Spleen (tissue), 11 donors: Measurements from ENCODE around the gene ERICH2. TPM values are rescaled to one million over a fixed set of nuclear protein-coding genes. Genes with fewer than 3 reads are reported as not detected.

Source experiments
- DNase-seq: peaks from one replicate; pipeline ENCODE4 v3.0.0-alpha.2; 2020
- H3K27ac ChIP-seq, 8 donors: fragments of 200-600 bp; sonication (generic) in 7 of 8; 1 replicate in 4 of 8; 2 replicates in 4 of 8; pipeline versions ENCODE4 v1.5.0 to v1.8.0; 2016 to 2021; ENCODE audit warnings: inconsistent platforms in 4 of 8, mild to moderate bottlenecking in 4 of 8, moderate library complexity in 1 of 8
- H3K27me3 ChIP-seq, 7 donors: fragments of 200-600 bp; sonication (generic) in 6 of 7; replicated peaks in 1 of 7; 1 replicate in 4 of 7; 2 replicates in 3 of 7; pipeline versions ENCODE4 v1.5.0 to v1.8.0; 2016 to 2021; ENCODE audit warnings: inconsistent platforms in 3 of 7, mild to moderate bottlenecking in 1 of 7
- H3K36me3 ChIP-seq, 6 donors: fragments of 200-600 bp; sonication (generic) in 5 of 6; 1 replicate in 4 of 6; 2 replicates in 2 of 6; pipeline versions ENCODE4 v1.5.0 to v1.8.0; 2016 to 2021; ENCODE audit warnings: inconsistent platforms in 2 of 6
- H3K4me1 ChIP-seq, 6 donors: fragments of 200-600 bp; sonication (generic) in 5 of 6; 1 replicate in 3 of 6; 2 replicates in 3 of 6; pipeline versions ENCODE4 v1.5.0 to v1.8.0; 2016 to 2021; ENCODE audit warnings: inconsistent platforms in 3 of 6
- H3K4me3 ChIP-seq, 8 donors: fragments of 200-600 bp; sonication (generic) in 7 of 8; 1 replicate in 4 of 8; 2 replicates in 4 of 8; pipeline versions ENCODE4 v1.5.0 to v1.8.0; 2016 to 2021; ENCODE audit warnings: inconsistent platforms in 4 of 8, mild to moderate bottlenecking in 4 of 8, moderate library complexity in 2 of 8
- H3K9me3 ChIP-seq, 8 donors: fragments of 200-600 bp; sonication (generic) in 7 of 8; 1 replicate in 4 of 8; 2 replicates in 4 of 8; pipeline versions ENCODE4 v1.5.0 to v1.8.0; 2016 to 2021; ENCODE audit warnings: inconsistent platforms in 4 of 8
- POLR2A ChIP-seq, 3 donors: fragments of 450-650 bp; IDR thresholded peaks; one replicate each; pipeline ENCODE4 v1.5.1; 2017; ENCODE audit warnings: antibody characterized with exemption in 3 of 3, mild to moderate bottlenecking in 1 of 3
- POLR2AphosphoS5 ChIP-seq, 3 donors: sonication (generic); formaldehyde crosslinking; IDR thresholded peaks; one replicate each; pipeline ENCODE4 v1.5.1; 2017; ENCODE audit warnings: antibody characterized with exemption in 3 of 3
- WGBS, 5 donors: extraction: QIAGEN DNeasy Blood & Tissue Kit in 3 of 5; methylation state at CpG; one replicate each; pipeline versions ENCODE4 v1.1.5 to v1.1.7; 2013 to 2018; 5-methylcytosine and 5-hydroxymethylcytosine counted together
- intact Hi-C: fragments of 100-400 bp; cut with DNase I; formaldehyde crosslinking; loops from one replicate; pipeline ENCODE4 v1.15.0; 2023; ENCODE audit warnings: low total_unique reads
- polyA plus RNA-seq, 3 donors: library from polyadenylated mRNA; stranded (reverse); fragments of 200-250 nt; gene quantifications; one replicate each; pipeline ENCODE4 v1.2.1, GENCODE V29; 2013
- total RNA-seq, 7 donors: library from RNA; depleted of rRNA in 3 of 7; stranded (reverse); fragments of >200 nt in 3 of 7; fragmentation: NEBNext Ultra II Directional in 4 of 7; extraction: Animal tissue kit (Norgen Biotek cat#: 25700) in 4 of 7; gene quantifications; one replicate each; pipeline versions ENCODE4 v1.1.0 to v1.2.1, GENCODE V29; 2016 to 2021
- TF ChIP-seq, protein P1 (sequence below), 11 experiments: fragments of 200-600 bp in 7 of 11; fragments of 450-650 bp in 4 of 11; sonication (generic) in 4 of 11; IDR thresholded peaks in 8 of 11; conservative IDR thresholded peaks in 3 of 11; 1 replicate in 7 of 11; 2 replicates in 4 of 11; pipeline versions ENCODE4 v1.4.0 to v1.8.0; 2016 to 2021; ENCODE audit warnings: antibody characterized with exemption in 11 of 11, inconsistent platforms in 4 of 11, mild to moderate bottlenecking in 1 of 11
- donor health status: healthy with polysubstance abuse.
- donor health status: DM: no; HTN: no; CAD: no; lungs with moderate emphysema.
- donor health status: DM: no; HTN: no; CAD: no.
- donor health status: Bipolar disorder and iron deficiency.
- donor health status: healthy.
- donor health status: DM: no; HTN: no; CAD: no.
- donor health status: DM: yes; HTN: yes; CAD: no.

Gene ERICH2
- total and polyA plus RNA-seq, 10 donors: 0.14 TPM; not detected in 9

DNA sequence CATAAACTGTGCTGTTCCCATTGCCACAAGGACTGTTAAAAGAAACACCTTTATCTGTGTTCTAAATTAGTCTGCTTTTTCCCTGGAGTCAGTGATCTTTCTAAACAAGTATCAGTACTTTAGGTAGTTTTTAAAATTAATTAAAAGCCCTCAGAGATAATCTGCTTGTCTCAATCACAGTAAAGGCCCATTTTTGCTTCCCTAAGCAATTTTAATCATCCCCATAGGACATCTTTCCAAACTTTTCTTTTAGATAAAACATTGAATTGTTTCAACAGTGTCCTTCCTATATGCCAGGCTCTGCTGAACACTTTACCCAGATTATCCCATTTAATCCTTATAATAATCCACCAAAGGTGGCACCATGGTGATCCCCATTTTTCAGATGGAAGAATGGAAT, 3.9 kb downstream of the ERICH2 start:
- no peaks in the 10 kb centered on the region for H3K36me3 ChIP-seq
- H3K9me3 ChIP-seq: no peaks in the 10 kb centered on the region
- no peak overlapping the region for H3K4me3 ChIP-seq
- H3K27me3 ChIP-seq: peaks cover 0 to 59% (median 12%) of the 10 kb centered on the region in 7 donors
- H3K27ac ChIP-seq: no peak overlapping the region
- no peak for TF ChIP-seq POLR2AphosphoS5 (IDR thresholded peaks at IDR 0.05)
- TF ChIP-seq POLR2A (IDR thresholded peaks at IDR 0.05): no peak
- TF ChIP-seq, protein P1, sequence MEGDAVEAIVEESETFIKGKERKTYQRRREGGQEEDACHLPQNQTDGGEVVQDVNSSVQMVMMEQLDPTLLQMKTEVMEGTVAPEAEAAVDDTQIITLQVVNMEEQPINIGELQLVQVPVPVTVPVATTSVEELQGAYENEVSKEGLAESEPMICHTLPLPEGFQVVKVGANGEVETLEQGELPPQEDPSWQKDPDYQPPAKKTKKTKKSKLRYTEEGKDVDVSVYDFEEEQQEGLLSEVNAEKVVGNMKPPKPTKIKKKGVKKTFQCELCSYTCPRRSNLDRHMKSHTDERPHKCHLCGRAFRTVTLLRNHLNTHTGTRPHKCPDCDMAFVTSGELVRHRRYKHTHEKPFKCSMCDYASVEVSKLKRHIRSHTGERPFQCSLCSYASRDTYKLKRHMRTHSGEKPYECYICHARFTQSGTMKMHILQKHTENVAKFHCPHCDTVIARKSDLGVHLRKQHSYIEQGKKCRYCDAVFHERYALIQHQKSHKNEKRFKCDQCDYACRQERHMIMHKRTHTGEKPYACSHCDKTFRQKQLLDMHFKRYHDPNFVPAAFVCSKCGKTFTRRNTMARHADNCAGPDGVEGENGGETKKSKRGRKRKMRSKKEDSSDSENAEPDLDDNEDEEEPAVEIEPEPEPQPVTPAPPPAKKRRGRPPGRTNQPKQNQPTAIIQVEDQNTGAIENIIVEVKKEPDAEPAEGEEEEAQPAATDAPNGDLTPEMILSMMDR (IDR thresholded peaks at IDR 0.05 in 8 of 11, conservative IDR thresholded peaks at IDR 0.05 in 3 of 11): no peak
- H3K4me1 ChIP-seq: peaks cover 0 to 21% (median 16%) of the 10 kb centered on the region in 6 donors
- no peak for DNase-seq
- intact Hi-C loops: no loop called here

DNA sequence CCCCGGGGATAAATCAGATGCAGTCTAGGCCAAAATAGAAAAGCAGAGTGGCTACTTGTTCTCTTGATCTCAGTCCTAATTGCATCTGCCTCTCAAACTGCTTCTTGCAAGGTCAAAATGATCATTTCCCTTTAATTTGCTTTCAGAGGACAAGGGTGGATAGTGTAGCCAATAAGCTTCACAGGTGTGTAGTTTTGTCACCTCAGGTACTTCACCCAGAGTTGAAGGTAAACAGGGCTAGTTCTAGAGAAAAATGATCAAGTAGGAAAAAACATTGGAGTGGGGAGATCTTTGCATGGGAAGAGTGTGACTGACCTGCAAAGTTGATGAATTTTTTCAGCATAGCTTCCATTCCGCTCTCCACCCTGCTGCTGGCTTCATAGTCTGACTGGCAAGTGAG, 8.7 kb downstream of the ERICH2 start:
- no peak overlapping the region for H3K4me3 ChIP-seq
- peaks cover 0 to 34% (median 4%) of the 10 kb centered on the region in 7 donors for H3K27me3 ChIP-seq
- no peaks in the 10 kb centered on the region for H3K9me3 ChIP-seq
- H3K36me3 ChIP-seq: no peaks in the 10 kb centered on the region
- intact Hi-C loops: no loop called here
- no peak for TF ChIP-seq POLR2AphosphoS5 (IDR thresholded peaks at IDR 0.05)
- TF ChIP-seq, protein P1 (IDR thresholded peaks at IDR 0.05 in 8 of 11, conservative IDR thresholded peaks at IDR 0.05 in 3 of 11): no peak
- no peak for TF ChIP-seq POLR2A (IDR thresholded peaks at IDR 0.05)
- H3K27ac ChIP-seq: no peak overlapping the region
- WGBS, 5 donors: 24 to 67% (median 40%) methylated on average over 2 of the region's 2 CpGs
- no peak for DNase-seq
- H3K4me1 ChIP-seq: no peaks in the 10 kb centered on the region

DNA sequence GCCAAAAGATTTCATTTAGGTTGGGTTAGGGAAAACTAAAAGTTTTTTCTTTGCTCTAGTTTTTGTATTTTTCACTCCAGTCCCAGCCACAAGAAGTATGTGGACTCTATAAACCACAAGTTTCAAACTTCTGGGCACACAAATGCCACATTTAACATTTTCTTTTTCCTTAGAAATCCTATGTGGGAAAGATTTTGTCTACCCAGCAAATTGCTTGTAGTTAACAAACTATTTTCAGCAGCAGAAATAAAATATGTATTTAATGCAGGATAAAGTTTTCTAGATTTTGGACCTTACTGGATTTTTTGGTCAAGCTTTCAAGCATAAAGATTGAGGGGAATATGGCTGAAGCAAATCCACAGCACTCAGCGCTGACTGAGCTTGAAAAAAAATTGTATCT, 9.1 kb downstream of the ERICH2 start:
- no peak for DNase-seq
- no peaks in the 10 kb centered on the region for H3K4me1 ChIP-seq
- no peak overlapping the region for H3K27ac ChIP-seq
- intact Hi-C loops: no loop called here
- WGBS, 5 donors: 85 to 100% (median 92%) methylated on average over 1 of the region's 1 CpG
- TF ChIP-seq POLR2AphosphoS5 (IDR thresholded peaks at IDR 0.05): no peak
- no peak for TF ChIP-seq POLR2A (IDR thresholded peaks at IDR 0.05)
- TF ChIP-seq, protein P1 (IDR thresholded peaks at IDR 0.05 in 8 of 11, conservative IDR thresholded peaks at IDR 0.05 in 3 of 11): no peak
- no peak overlapping the region for H3K4me3 ChIP-seq
- peaks cover 0 to 34% (median 4%) of the 10 kb centered on the region in 7 donors for H3K27me3 ChIP-seq
- no peaks in the 10 kb centered on the region for H3K36me3 ChIP-seq
- no peaks in the 10 kb centered on the region for H3K9me3 ChIP-seq

DNA sequence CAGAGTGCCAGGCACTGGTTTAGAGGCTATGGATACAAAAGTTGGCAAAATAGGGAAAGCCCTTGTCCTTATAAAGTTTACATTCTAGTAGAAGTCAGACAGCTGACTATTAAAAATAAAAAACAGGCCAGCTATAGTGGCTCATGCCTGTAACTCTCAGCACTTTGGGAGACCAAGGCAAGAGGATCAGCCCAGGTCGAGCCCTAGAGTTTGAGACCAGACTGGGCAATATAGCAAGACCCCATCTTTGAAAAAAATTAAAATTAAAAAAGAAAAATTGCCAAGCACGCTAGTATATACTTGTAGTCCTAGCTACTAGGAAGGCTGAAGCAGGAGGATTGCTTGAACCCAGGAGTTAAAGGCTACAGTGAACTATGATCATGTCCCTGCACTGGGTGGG, 12.5 kb downstream of the ERICH2 start:
- 64 to 87% (median 73%) methylated on average over 2 of the region's 2 CpGs for whole genome bisulfite sequencing, 5 donors
- TF ChIP-seq, protein P1 (IDR thresholded peaks at IDR 0.05 in 8 of 11, conservative IDR thresholded peaks at IDR 0.05 in 3 of 11): no peak
- no peak for TF ChIP-seq POLR2A (IDR thresholded peaks at IDR 0.05)
- no peak for TF ChIP-seq POLR2AphosphoS5 (IDR thresholded peaks at IDR 0.05)

More for the DNA sequence above, 12.5 kb downstream of the ERICH2 start:
- Histone ChIP-seq H3K27ac (no peak overlapping the region), H3K4me1 (no peaks in the 10 kb centered on the region), H3K4me3 (no peak overlapping the region), H3K27me3 (peaks cover 0 to 25% (median under 1%) of the 10 kb centered on the region in 7 donors), H3K36me3 (no peaks in the 10 kb centered on the region), H3K9me3 (no peaks in the 10 kb centered on the region)
- no peak for DNase-seq
- intact Hi-C loops: no loop called here
